ENCODE data around the gene ZPR1.

GRCh38 chr11:116792869-116793771 lies 5.3 kb upstream of the ZPR1 start:
- TF ChIP-seq POLR2A (IDR thresholded peaks at IDR 0.05) (no peak), CTCF (IDR thresholded peaks at IDR 0.05) (no peak)

Data from esophagus squamous epithelium (tissue), 4 donors.